Measurements from ENCODE around the gene TMEM259. TPM values are rescaled to one million over a fixed set of nuclear protein-coding genes. Genes with fewer than 3 reads are reported as not detected.
A peak's percentile ranks its signal among the peaks of the same experiment; 100 is the strongest.

TMEM259 gene
- total and polyA plus RNA-seq, 2 of the 13 experiments (the other 11 are each of a cell fraction or from before 2014, with no cell fraction given): 64.7 to 164 TPM

DNA sequence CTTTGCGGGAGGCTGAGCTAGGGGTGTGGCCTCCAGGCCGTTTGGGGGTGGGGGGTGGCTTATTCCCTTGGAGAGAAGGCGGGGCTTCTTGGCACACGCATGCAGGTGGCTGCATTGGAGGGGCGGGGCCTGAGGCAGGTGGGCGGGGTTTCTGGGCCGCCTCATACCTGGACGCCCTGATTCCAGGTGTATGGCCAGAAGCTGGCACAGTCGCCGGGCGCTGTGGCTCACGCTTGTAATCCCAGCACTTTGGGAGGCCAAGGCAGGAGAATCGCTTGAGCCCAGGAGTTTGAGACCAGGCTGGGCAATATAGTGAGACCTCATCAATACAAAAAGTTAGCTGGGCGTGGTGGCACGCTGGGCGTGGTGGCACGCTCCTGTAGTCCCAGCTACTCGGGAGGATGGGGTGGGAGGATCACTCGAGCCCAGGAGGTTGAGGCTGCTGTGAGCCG lies 26.8 kb upstream of the TMEM259 start:
- H3K27me3 ChIP-seq (ENCODE audit: control insufficient read depth in 1 of 2, insufficient read depth in 2 of 2, low read length in 2 of 2): no peaks in the 10 kb centered on the region
- FAIRE-seq (no peak), ATAC-seq (no peak), DNase-seq (ENCODE audit: low spot score) (no peak)
- POLR2A ChIA-PET: no interaction called here
- H3K27ac ChIP-seq (ENCODE audit: extremely low read length, insufficient read depth, low read length): no peak overlapping the region
- H3K79me2 ChIP-seq (ENCODE audit: insufficient read depth, low read length): no peaks in the 10 kb centered on the region
- in situ Hi-C loops (cut with HindIII; ENCODE audit: extremely low pct_ligation_motif_present, low pct_unique_long_range_greater_than_20kb) (no loop called here), intact Hi-C loops (cut with micrococcal nuclease; ENCODE audit: unreplicated experiment) (no loop called here)
- no TSS peak for BruUV-seq (replicated peaks)
- H3K9ac ChIP-seq (ENCODE audit: insufficient read depth, low read depth, low read length): no peak overlapping the region
- 90% methylated on average over 9 of the region's 20 CpGs for WGBS (ENCODE audit: low lambda C conversion rate)
- CTCF ChIA-PET (ENCODE audit: low intra/inter-chr PET ratio, low total read pairs): no interaction called here
- no peak overlapping the region for H3K4me2 ChIP-seq (ENCODE audit: low read depth, low read length)
- H3K9me3 ChIP-seq (ENCODE audit: low read length): no peaks in the 10 kb centered on the region
- H3K36me3 ChIP-seq (replicated peaks in 1 of 2; ENCODE audit: control insufficient read depth in 1 of 2, insufficient read depth in 2 of 2, low read length in 2 of 2): no peaks in the 10 kb centered on the region
- TF ChIP-seq SP1 (IDR thresholded peaks at IDR 0.05) (no peak), SP1 (CRISPR knock-in tag; IDR thresholded peaks at IDR 0.05) (peak; percentile 14; the same call in 1 of the 2 replicates), KDM5B (CRISPR knock-in tag; IDR thresholded peaks at IDR 0.05; ENCODE audit: borderline replicate concordance) (no peak), ZNF543 (CRISPR knock-in tag; IDR thresholded peaks at IDR 0.05) (no peak)
- TF ChIP-seq, protein P1, sequence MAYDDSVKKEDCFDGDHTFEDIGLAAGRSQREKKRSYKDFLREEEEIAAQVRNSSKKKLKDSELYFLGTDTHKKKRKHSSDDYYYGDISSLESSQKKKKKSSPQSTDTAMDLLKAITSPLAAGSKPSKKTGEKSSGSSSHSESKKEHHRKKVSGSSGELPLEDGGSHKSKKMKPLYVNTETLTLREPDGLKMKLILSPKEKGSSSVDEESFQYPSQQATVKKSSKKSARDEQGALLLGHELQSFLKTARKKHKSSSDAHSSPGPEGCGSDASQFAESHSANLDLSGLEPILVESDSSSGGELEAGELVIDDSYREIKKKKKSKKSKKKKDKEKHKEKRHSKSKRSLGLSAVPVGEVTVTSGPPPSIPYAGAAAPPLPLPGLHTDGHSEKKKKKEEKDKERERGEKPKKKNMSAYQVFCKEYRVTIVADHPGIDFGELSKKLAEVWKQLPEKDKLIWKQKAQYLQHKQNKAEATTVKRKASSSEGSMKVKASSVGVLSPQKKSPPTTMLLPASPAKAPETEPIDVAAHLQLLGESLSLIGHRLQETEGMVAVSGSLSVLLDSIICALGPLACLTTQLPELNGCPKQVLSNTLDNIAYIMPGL (CRISPR knock-in tag; IDR thresholded peaks at IDR 0.05; ENCODE audit: borderline replicate concordance in 1 of 2, low read depth in 1 of 2): no peak
- TF ChIP-seq, protein P2, sequence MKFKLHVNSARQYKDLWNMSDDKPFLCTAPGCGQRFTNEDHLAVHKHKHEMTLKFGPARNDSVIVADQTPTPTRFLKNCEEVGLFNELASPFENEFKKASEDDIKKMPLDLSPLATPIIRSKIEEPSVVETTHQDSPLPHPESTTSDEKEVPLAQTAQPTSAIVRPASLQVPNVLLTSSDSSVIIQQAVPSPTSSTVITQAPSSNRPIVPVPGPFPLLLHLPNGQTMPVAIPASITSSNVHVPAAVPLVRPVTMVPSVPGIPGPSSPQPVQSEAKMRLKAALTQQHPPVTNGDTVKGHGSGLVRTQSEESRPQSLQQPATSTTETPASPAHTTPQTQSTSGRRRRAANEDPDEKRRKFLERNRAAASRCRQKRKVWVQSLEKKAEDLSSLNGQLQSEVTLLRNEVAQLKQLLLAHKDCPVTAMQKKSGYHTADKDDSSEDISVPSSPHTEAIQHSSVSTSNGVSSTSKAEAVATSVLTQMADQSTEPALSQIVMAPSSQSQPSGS (CRISPR knock-in tag; IDR thresholded peaks at IDR 0.05): no peak
- TF ChIP-seq, protein P3, sequence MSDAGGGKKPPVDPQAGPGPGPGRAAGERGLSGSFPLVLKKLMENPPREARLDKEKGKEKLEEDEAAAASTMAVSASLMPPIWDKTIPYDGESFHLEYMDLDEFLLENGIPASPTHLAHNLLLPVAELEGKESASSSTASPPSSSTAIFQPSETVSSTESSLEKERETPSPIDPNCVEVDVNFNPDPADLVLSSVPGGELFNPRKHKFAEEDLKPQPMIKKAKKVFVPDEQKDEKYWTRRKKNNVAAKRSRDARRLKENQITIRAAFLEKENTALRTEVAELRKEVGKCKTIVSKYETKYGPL (CRISPR knock-in tag; IDR thresholded peaks at IDR 0.05): no peak
- H2AFZ ChIP-seq (ENCODE audit: low read length): no peak overlapping the region
- H3K4me3 ChIP-seq (replicated peaks in 1 of 3; ENCODE audit: insufficient read depth in 1 of 3, low read depth in 2 of 3, low read length in 3 of 3): no peak overlapping the region
- H3K4me1 ChIP-seq (ENCODE audit: insufficient read depth, low read length): peaks cover 43% of the 10 kb centered on the region
- no peaks in the 10 kb centered on the region for H4K20me1 ChIP-seq (ENCODE audit: insufficient read depth, low read length)

Data from HepG2 (cell line).